Nephron (organoid): ENCODE data around the gene ARID3A.

Experiments
- H3K27ac Mint-ChIP-seq, 3 experiments: 2 replicates each; pipeline ENCODE4 v1.8.0; 2020; ENCODE audit warnings: mixed read lengths in 3 of 3, mild to moderate bottlenecking in 2 of 3, moderate library complexity in 1 of 3
- H3K27me3 Mint-ChIP-seq: 2 replicates; pipeline ENCODE4 v1.8.0; 2021; ENCODE audit warnings: low read depth, mild to moderate bottlenecking, moderate library complexity, mixed read lengths
- H3K36me3 Mint-ChIP-seq: 2 replicates; pipeline ENCODE4 v1.8.0; 2020; ENCODE audit warnings: low read depth, mixed read lengths
- H3K4me1 Mint-ChIP-seq: 2 replicates; pipeline ENCODE4 v1.8.0; 2020; ENCODE audit warnings: mixed read lengths
- H3K4me3 Mint-ChIP-seq, 3 experiments: 2 replicates each; pipeline ENCODE4 v1.8.0; 2020; ENCODE audit warnings: mild to moderate bottlenecking in 3 of 3, mixed read lengths in 3 of 3, moderate library complexity in 2 of 3
- H3K9me3 Mint-ChIP-seq: 2 replicates; pipeline ENCODE4 v1.8.0; 2020; ENCODE audit warnings: mixed read lengths
- CTCF ChIP-seq, 3 experiments: fragments of 200-600 bp; sonication (generic); IDR thresholded peaks; one replicate each; pipeline ENCODE4 v1.5.0; 2021; ENCODE audit warnings: antibody characterized with exemption in 3 of 3; ENCODE audit not compliant: unreplicated experiment in 3 of 3

The ARID3A gene

GRCh38 chr19:917323-918151 is 8.3 kb upstream of the ARID3A start, which contains the start of gene KISS1R:
Gene KISS1R (plus strand): TSS chr19:917333. CDS start chr19:917503, 170 bp downstream.
- Mint-ChIP-seq H3K4me1 (peaks cover 5% of the 10 kb centered on the region), H3K9me3 (no peaks in the 10 kb centered on the region), H3K27me3 (peaks cover 55% of the 10 kb centered on the region), H3K4me3 (peak within 1 kb of the TSS; percentile 48 to 69 (median 63)), H3K27ac (no peak within 1 kb of the TSS), H3K36me3 (peaks cover 3% of the 10 kb centered on the region)
- peak; percentile 45 to 62 (median 55) for TF ChIP-seq CTCF (IDR thresholded peaks at IDR 0.05; ENCODE audit: unreplicated experiment in 3 of 3)

- Mint-ChIP-seq H3K27me3 (peaks cover 55% of the 10 kb centered on the region), H3K27ac (no peak overlapping the region), H3K4me1 (peaks cover 5% of the 10 kb centered on the region), H3K9me3 (no peaks in the 10 kb centered on the region), H3K36me3 (peaks cover 3% of the 10 kb centered on the region), H3K4me3 (peak overlapping the region in 2 of 3 experiments; percentile 63 to 69)
- TF ChIP-seq CTCF (IDR thresholded peaks at IDR 0.05; ENCODE audit: unreplicated experiment in 3 of 3), result no peak
These were observed 7.7 kb upstream of the ARID3A start for GRCh38 chr19:918152-918437.

- H3K4me1 Mint-ChIP-seq, result peaks cover 10% of the 10 kb centered on the region
- H3K9me3 Mint-ChIP-seq, result no peaks in the 10 kb centered on the region
- no peak for TF ChIP-seq CTCF (IDR thresholded peaks at IDR 0.05; ENCODE audit: unreplicated experiment in 3 of 3)
- peak overlapping the region in 1 of 3 experiments; percentile 38 for H3K4me3 Mint-ChIP-seq
- H3K27ac Mint-ChIP-seq, result no peak overlapping the region
- H3K27me3 Mint-ChIP-seq, result peaks cover 59% of the 10 kb centered on the region
- H3K36me3 Mint-ChIP-seq, result peaks cover 3% of the 10 kb centered on the region
These were observed 7.2 kb upstream of the ARID3A start for GRCh38 chr19:918481-919198.

- peaks cover 3% of the 10 kb centered on the region for H3K36me3 Mint-ChIP-seq
- peak overlapping the region in 2 of 3 experiments; percentile 19 to 38 for H3K4me3 Mint-ChIP-seq
- H3K4me1 Mint-ChIP-seq, result peaks cover 10% of the 10 kb centered on the region
- no peaks in the 10 kb centered on the region for H3K9me3 Mint-ChIP-seq
- TF ChIP-seq CTCF (IDR thresholded peaks at IDR 0.05; ENCODE audit: unreplicated experiment in 3 of 3), result no peak
- peaks cover 59% of the 10 kb centered on the region for H3K27me3 Mint-ChIP-seq
- H3K27ac Mint-ChIP-seq, result no peak overlapping the region
These were observed 6.4 kb upstream of the ARID3A start for GRCh38 chr19:919199-920050.

GRCh38 chr19:920051-920864 is 5.6 kb upstream of the ARID3A start:
- no peaks in the 10 kb centered on the region for H3K36me3 Mint-ChIP-seq
- H3K9me3 Mint-ChIP-seq, result no peaks in the 10 kb centered on the region
- peak overlapping the region; percentile 38 to 51 (median 47) for H3K4me3 Mint-ChIP-seq
- no peak overlapping the region for H3K27ac Mint-ChIP-seq
- no peak for TF ChIP-seq CTCF (IDR thresholded peaks at IDR 0.05; ENCODE audit: unreplicated experiment in 3 of 3)
- peaks cover 52% of the 10 kb centered on the region for H3K27me3 Mint-ChIP-seq
- H3K4me1 Mint-ChIP-seq, result peaks cover 10% of the 10 kb centered on the region
